SH-SY5Y (cell line): ENCODE results near the gene SLC25A5.

Experiments
- GATA2 ChIP-seq: IDR thresholded peaks from 2 replicates; pipeline ENCODE4 v1.6.1; 2011; ENCODE audit warnings: mild to moderate bottlenecking, low read depth, low read length
- GATA3 ChIP-seq: IDR thresholded peaks from 2 replicates; pipeline ENCODE4 v1.6.1; 2011; ENCODE audit warnings: low read depth, mild to moderate bottlenecking, low read length, moderate library complexity

DNA sequence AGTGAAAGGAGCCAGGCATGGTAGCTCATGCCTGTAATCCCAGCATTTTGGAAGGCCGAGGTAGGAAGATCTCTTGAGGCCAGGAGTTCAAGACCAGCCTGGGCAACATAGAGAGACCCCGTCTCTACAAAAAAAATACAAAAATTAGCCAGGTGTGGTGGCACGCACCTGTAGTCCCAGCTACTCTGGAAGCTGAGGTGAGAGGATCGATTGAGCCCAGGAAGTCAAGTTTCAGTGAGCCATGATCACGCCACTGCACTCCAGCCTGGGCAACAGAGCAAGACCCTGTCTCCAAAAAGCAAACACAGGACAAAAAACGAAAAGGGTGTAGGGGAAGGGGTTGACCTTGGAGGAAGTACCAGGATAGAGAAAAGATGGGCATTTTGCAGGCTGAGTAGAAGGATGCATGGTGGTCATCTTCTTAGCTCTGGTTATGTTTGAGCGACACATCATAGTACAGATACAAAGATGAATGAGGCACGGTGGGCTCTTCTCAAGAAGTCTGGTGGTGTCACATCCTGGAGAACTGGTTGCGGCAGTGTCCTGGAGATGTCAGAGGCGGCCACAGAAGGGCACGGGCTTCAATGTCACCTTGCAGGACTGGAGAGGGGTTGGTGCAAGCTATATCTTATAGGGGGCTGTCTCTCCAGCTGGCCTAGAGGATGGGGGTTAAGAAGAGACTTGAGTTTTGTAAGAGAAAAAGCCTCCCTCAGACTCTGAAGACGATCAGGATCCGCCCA lies 32.0 kb downstream of the SLC25A5 start:
- TF ChIP-seq GATA2 = no peak
- no peak for TF ChIP-seq GATA3
